ENCODE results near the gene CTBP1. TPM values are rescaled to one million over a fixed set of nuclear protein-coding genes. Genes with fewer than 3 reads are reported as not detected.

The CTBP1 gene
- total RNA-seq, 1 experiment from 2014 or later = 631 TPM

GRCh38 chr4:1164444-1164843, 84.5 kb downstream of the CTBP1 start:
- DNase-seq (ENCODE audit: low spot score) = no peak

GRCh38 chr4:1164040-1164439, 84.9 kb downstream of the CTBP1 start:
- no peak for DNase-seq (ENCODE audit: low spot score)

Other genes with a start within 250 kb of the CTBP1 start
- 74.9 and 76.9 TPM in 2 replicates for gene FGFRL1, start 237.5 kb downstream of the CTBP1 start, total RNA-seq (2014; rRNA removed; shearing (Covaris generic))
- gene RNF212, start 135.6 kb downstream of the CTBP1 start, total RNA-seq (2014; rRNA removed; shearing (Covaris generic)) = not detected in 2 replicates
- 1.2 and 2.9 TPM in 2 replicates for gene SPON2, start 76.5 kb downstream of the CTBP1 start, total RNA-seq (2014; rRNA removed; shearing (Covaris generic))
- 127 and 139 TPM in 2 replicates for gene MAEA, start 40.8 kb upstream of the CTBP1 start, total RNA-seq (2014; rRNA removed; shearing (Covaris generic))
- gene UVSSA, start 98.1 kb upstream of the CTBP1 start, total RNA-seq (2014; rRNA removed; shearing (Covaris generic)) = 17.9 and 21.7 TPM in 2 replicates
- gene NKX1-1, start 157.3 kb upstream of the CTBP1 start, total RNA-seq (2014; rRNA removed; shearing (Covaris generic)) = not detected in 2 replicates

Data from HT-29 (cell line).